Fibroblast of lung (primary cell): ENCODE results near the gene WWC2. TPM values are rescaled to one million over a fixed set of nuclear protein-coding genes. Genes with fewer than 3 reads are reported as not detected.

Source experiments
- DNase-seq, 2 donors: peaks; one replicate each; pipeline versions ENCODE4 v3.0.0 to v3.0.0-alpha.2; 2010; ENCODE audit warnings: low read depth in 2 of 2
- H2AFZ ChIP-seq: 2 replicates; pipeline ENCODE4 v1.5.1; 2012; ENCODE audit warnings: low read length, control low read depth, inconsistent platforms
- H3K27ac ChIP-seq: 2 replicates; pipeline ENCODE4 v1.5.1; 2011; ENCODE audit warnings: low read length, control low read depth; ENCODE audit not compliant: insufficient read depth
- H3K27me3 ChIP-seq: 2 replicates; pipeline ENCODE4 v1.5.1; 2011; ENCODE audit warnings: mild to moderate bottlenecking, low read length; ENCODE audit not compliant: control insufficient read depth, insufficient read depth
- H3K36me3 ChIP-seq: 2 replicates; pipeline ENCODE4 v1.5.1; 2011; ENCODE audit warnings: low read length; ENCODE audit not compliant: control insufficient read depth, insufficient read depth
- H3K4me1 ChIP-seq: 2 replicates; pipeline ENCODE4 v1.5.1; 2011; ENCODE audit warnings: low read length; ENCODE audit not compliant: control insufficient read depth, insufficient read depth; ENCODE audit errors: extremely low read depth
- H3K4me2 ChIP-seq: 2 replicates; pipeline ENCODE4 v1.5.1; 2011; ENCODE audit warnings: low read length, control low read depth; ENCODE audit not compliant: insufficient read depth; ENCODE audit errors: extremely low read depth
- H3K4me3 ChIP-seq, 4 experiments: fragments of 200-600 bp in 1 of 4; sonication (generic) in 1 of 4; replicated peaks in 1 of 4; 2 replicates each; pipeline ENCODE4 v1.5.1; 2011 to 2016; ENCODE audit warnings: low read length in 4 of 4, low read depth in 3 of 4, mild to moderate bottlenecking in 3 of 4, control low read depth in 2 of 4, inconsistent platforms in 1 of 4, mixed read lengths in 1 of 4; ENCODE audit not compliant: insufficient read depth in 1 of 4; ENCODE audit errors: control extremely low read depth in 1 of 4
- H3K79me2 ChIP-seq: 2 replicates; pipeline ENCODE4 v1.5.1; 2012; ENCODE audit warnings: mild to moderate bottlenecking, low read length, inconsistent platforms; ENCODE audit not compliant: control insufficient read depth, insufficient read depth
- H3K9ac ChIP-seq: 2 replicates; pipeline ENCODE4 v1.5.1; 2011; ENCODE audit warnings: mild to moderate bottlenecking, low read length, control low read depth; ENCODE audit not compliant: insufficient read depth
- H3K9me3 ChIP-seq: 2 replicates; pipeline ENCODE4 v1.5.1; 2012; ENCODE audit warnings: low read depth, low read length; ENCODE audit not compliant: control insufficient read depth, insufficient read depth
- H4K20me1 ChIP-seq: 2 replicates; pipeline ENCODE4 v1.5.1; 2011; ENCODE audit warnings: low read length; ENCODE audit not compliant: control insufficient read depth, insufficient read depth; ENCODE audit errors: extremely low read depth
- EZH2 ChIP-seq: IDR thresholded peaks from 2 replicates; pipeline ENCODE4 v1.5.1; 2012; ENCODE audit warnings: low read length, control low read depth, mild to moderate bottlenecking; ENCODE audit errors: missing control alignments
- polyA plus RNA-seq, 2 donors: library from polyadenylated mRNA; depleted of rRNA in 1 of 2; stranded (reverse) in 1 of 2; unstranded in 1 of 2; fragments of >200 nt; gene quantifications; 2 replicates each; pipeline ENCODE4 v1.2.1, GENCODE V29; 2011 to 2012; ENCODE audit warnings: missing spikeins in 1 of 2
- total RNA-seq: library from RNA; depleted of rRNA; stranded (reverse); fragments of >200 nt; gene quantifications from 2 replicates; pipeline ENCODE4 v1.2.1, GENCODE V29; 2014
- TF ChIP-seq, protein P1 (sequence below), 2 donors: IDR thresholded peaks in 1 of 2; conservative IDR thresholded peaks in 1 of 2; 1 replicate in 1 of 2; 2 replicates in 1 of 2; pipeline ENCODE4 v1.5.1; 2011 to 2012; ENCODE audit warnings: low read length in 2 of 2, control low read depth in 1 of 2, inconsistent platforms in 1 of 2, low read depth in 1 of 2, mild to moderate bottlenecking in 1 of 2

WWC2 gene
- total and polyA plus RNA-seq, 2 donors (not counting 1 experiment from before 2014, with no cell fraction given), result 31.6 to 34.0 TPM

DNA sequence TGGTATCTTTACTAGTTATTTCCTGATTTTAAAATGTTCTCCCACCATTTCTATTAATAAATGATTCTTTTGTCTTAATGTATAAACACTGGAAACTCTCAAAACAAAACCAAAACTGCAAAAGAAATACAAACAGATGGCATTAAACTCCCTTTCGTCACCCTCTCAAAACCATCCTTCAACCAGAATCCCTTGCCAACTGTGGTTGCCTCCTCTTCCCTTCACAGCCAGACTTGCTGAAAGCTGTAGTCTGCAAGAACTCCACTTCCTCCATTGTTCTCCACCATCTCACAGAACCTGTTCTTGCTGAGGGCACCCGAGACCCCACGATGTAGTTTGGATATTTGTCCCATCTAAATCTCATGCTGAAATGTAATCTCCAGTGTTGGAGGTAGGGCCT, 96.5 kb downstream of the WWC2 start:
- H4K20me1 ChIP-seq, result no peaks in the 10 kb centered on the region
- peaks cover 2% of the 10 kb centered on the region for H3K79me2 ChIP-seq
- no peak overlapping the region for H3K9ac ChIP-seq
- TF ChIP-seq EZH2, result no peak
- TF ChIP-seq, protein P1, sequence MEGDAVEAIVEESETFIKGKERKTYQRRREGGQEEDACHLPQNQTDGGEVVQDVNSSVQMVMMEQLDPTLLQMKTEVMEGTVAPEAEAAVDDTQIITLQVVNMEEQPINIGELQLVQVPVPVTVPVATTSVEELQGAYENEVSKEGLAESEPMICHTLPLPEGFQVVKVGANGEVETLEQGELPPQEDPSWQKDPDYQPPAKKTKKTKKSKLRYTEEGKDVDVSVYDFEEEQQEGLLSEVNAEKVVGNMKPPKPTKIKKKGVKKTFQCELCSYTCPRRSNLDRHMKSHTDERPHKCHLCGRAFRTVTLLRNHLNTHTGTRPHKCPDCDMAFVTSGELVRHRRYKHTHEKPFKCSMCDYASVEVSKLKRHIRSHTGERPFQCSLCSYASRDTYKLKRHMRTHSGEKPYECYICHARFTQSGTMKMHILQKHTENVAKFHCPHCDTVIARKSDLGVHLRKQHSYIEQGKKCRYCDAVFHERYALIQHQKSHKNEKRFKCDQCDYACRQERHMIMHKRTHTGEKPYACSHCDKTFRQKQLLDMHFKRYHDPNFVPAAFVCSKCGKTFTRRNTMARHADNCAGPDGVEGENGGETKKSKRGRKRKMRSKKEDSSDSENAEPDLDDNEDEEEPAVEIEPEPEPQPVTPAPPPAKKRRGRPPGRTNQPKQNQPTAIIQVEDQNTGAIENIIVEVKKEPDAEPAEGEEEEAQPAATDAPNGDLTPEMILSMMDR (conservative IDR thresholded peaks at IDR 0.05 in 1 of 2, IDR thresholded peaks at IDR 0.05 in 1 of 2; ENCODE audit: low read depth in 1 of 2, low read length in 2 of 2), result no peak
- no peaks in the 10 kb centered on the region for H3K9me3 ChIP-seq
- no peak for DNase-seq
- H3K4me3 ChIP-seq, result no peak overlapping the region
- no peaks in the 10 kb centered on the region for H3K27me3 ChIP-seq
- no peak overlapping the region for H2AFZ ChIP-seq
- no peaks in the 10 kb centered on the region for H3K36me3 ChIP-seq
- H3K4me1 ChIP-seq, result peaks cover under 1% of the 10 kb centered on the region
- H3K4me2 ChIP-seq, result no peak overlapping the region
- no peak overlapping the region for H3K27ac ChIP-seq

DNA sequence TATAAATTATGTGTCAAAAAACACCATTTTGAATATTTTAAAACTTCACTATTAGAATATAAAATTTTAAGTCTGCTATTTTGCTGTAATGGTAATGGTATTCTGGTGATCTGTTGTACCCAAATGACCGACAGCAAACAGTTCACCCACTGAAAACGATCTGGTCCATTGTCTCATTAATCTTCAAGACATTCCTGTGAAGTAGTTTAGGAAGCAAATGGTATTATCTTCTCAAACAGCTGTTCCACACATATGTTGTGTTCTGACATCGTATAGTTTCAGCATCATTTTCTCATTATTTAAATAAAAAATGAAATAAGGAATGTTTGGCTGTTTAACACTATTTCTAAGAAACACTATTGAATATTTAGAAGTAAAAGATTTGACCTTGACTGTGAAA, 98.1 kb downstream of the WWC2 start:
- H3K4me1 ChIP-seq, result peaks cover 10% of the 10 kb centered on the region
- H3K4me2 ChIP-seq, result no peak overlapping the region
- TF ChIP-seq, protein P1 (conservative IDR thresholded peaks at IDR 0.05 in 1 of 2, IDR thresholded peaks at IDR 0.05 in 1 of 2; ENCODE audit: low read depth in 1 of 2, low read length in 2 of 2), result no peak
- no peak for TF ChIP-seq EZH2
- no peak for DNase-seq
- no peaks in the 10 kb centered on the region for H3K79me2 ChIP-seq
- H3K9ac ChIP-seq, result no peak overlapping the region
- H4K20me1 ChIP-seq, result no peaks in the 10 kb centered on the region
- no peaks in the 10 kb centered on the region for H3K27me3 ChIP-seq
- H3K27ac ChIP-seq, result no peak overlapping the region
- no peak overlapping the region for H2AFZ ChIP-seq
- H3K4me3 ChIP-seq, result no peak overlapping the region
- no peaks in the 10 kb centered on the region for H3K36me3 ChIP-seq
- H3K9me3 ChIP-seq, result no peaks in the 10 kb centered on the region

DNA sequence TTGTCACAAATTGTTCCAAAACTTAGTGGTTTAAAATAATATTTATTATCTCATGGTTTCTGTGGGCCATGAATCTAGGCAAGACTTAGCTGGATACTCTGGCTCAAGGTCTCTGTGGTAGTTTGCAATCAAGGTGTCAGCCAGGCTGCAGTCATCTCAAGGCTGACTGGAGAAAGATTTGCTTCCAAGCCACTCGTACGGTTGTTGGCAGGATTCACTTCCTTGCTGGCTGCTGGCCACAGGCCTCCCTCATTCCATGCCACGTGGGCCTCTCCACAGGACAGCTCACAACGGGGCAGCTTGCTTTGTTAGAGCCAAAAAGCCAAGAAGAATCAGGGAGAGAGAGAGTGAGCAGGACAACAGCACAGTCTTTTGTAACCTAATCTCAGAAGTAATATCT, 101.4 kb downstream of the WWC2 start:
- no peak overlapping the region for H3K4me3 ChIP-seq
- no peak overlapping the region for H3K9ac ChIP-seq
- no peak overlapping the region for H2AFZ ChIP-seq
- TF ChIP-seq, protein P1 (conservative IDR thresholded peaks at IDR 0.05 in 1 of 2, IDR thresholded peaks at IDR 0.05 in 1 of 2; ENCODE audit: low read depth in 1 of 2, low read length in 2 of 2), result no peak
- TF ChIP-seq EZH2, result no peak
- DNase-seq, result peak; percentile 87 to 96
- no peaks in the 10 kb centered on the region for H4K20me1 ChIP-seq
- no peaks in the 10 kb centered on the region for H3K36me3 ChIP-seq
- H3K79me2 ChIP-seq, result no peaks in the 10 kb centered on the region
- H3K9me3 ChIP-seq, result no peaks in the 10 kb centered on the region
- H3K27ac ChIP-seq, result peak overlapping the region; percentile 29
- H3K4me1 ChIP-seq, result peaks cover 10% of the 10 kb centered on the region
- no peak overlapping the region for H3K4me2 ChIP-seq
- no peaks in the 10 kb centered on the region for H3K27me3 ChIP-seq
